ENCODE measurements around the gene RNF214. TPM values are rescaled to one million over a fixed set of nuclear protein-coding genes. Genes with fewer than 3 reads are reported as not detected.

Gene RNF214
- total and polyA plus RNA-seq, 2 of the 13 experiments (the other 11 are each of a cell fraction or from before 2014, with no cell fraction given) = 10.7 to 12.6 TPM

GRCh38 chr11:117299351-117300282, 67.1 kb downstream of the RNF214 start (continued):
- TF ChIP-seq ZNF276 (CRISPR knock-in tag; IDR thresholded peaks at IDR 0.05; ENCODE audit: low read depth) (no peak), ZMYM4 (CRISPR knock-in tag; IDR thresholded peaks at IDR 0.05) (peak; percentile 57; the same call in 1 of the 2 replicates), JUND (CRISPR knock-in tag; IDR thresholded peaks at IDR 0.05) (no peak), ZBTB34 (CRISPR knock-in tag; IDR thresholded peaks at IDR 0.05) (no peak), ZBTB46 (CRISPR knock-in tag; IDR thresholded peaks at IDR 0.05; ENCODE audit: borderline replicate concordance) (no peak), SKIL (CRISPR knock-in tag; IDR thresholded peaks at IDR 0.05; ENCODE audit: borderline replicate concordance) (no peak; the same call in 1 of the 2 replicates), ONECUT2 (CRISPR knock-in tag; IDR thresholded peaks at IDR 0.05) (peak; percentile 99), FOXJ3 (CRISPR knock-in tag; IDR thresholded peaks at IDR 0.05; ENCODE audit: borderline replicate concordance) (peak; percentile 32; the same call in 1 of the 2 replicates), KDM5B (CRISPR knock-in tag; IDR thresholded peaks at IDR 0.05; ENCODE audit: borderline replicate concordance) (no peak), HNRNPK (IDR thresholded peaks at IDR 0.05; ENCODE audit: low read depth, low read length, poor library complexity, severe bottlenecking) (no peak), ZNF772 (CRISPR knock-in tag; IDR thresholded peaks at IDR 0.05) (no peak), AHR (CRISPR knock-in tag; IDR thresholded peaks at IDR 0.05) (0 out of 2 replicates have a peak, but pooled peaks have one; percentile 16), ZSCAN20 (CRISPR knock-in tag; IDR thresholded peaks at IDR 0.05; ENCODE audit: borderline replicate concordance) (no peak), ZNF503 (CRISPR knock-in tag; IDR thresholded peaks at IDR 0.05) (no peak), ZNF354B (CRISPR knock-in tag; IDR thresholded peaks at IDR 0.05) (no peak), ZNF33B (CRISPR knock-in tag; IDR thresholded peaks at IDR 0.05) (no peak), TGIF2 (CRISPR knock-in tag; IDR thresholded peaks at IDR 0.05) (0 out of 2 replicates have a peak, but pooled peaks have one; percentile 49), NCOA5 (CRISPR knock-in tag; IDR thresholded peaks at IDR 0.05) (no peak), PHF21A (CRISPR knock-in tag; IDR thresholded peaks at IDR 0.05) (peak; percentile 53)

All from HepG2 (cell line).